ENCODE measurements around the gene PKD1. TPM values are rescaled to one million over a fixed set of nuclear protein-coding genes. Genes with fewer than 3 reads are reported as not detected.

The PKD1 gene
- total and polyA plus RNA-seq, 2 donors (not counting 1 experiment from before 2014, with no cell fraction given) = 100 to 116 TPM

- WGBS (ENCODE audit: insufficient coverage) = 96% methylated on average over 43 of the region's 43 CpGs
- intact Hi-C loops (cut with micrococcal nuclease) = no loop called here
- H3K27me3 Mint-ChIP-seq = no peaks in the 10 kb centered on the region
- H3K4me1 ChIP-seq (ENCODE audit: control insufficient read depth in 2 of 2, insufficient read depth in 2 of 2, low read length in 2 of 2) = no peaks in the 10 kb centered on the region
- H3K27me3 ChIP-seq (replicated peaks in 1 of 4; ENCODE audit: control extremely low read depth in 1 of 4, control insufficient read depth in 3 of 4, insufficient read depth in 4 of 4, low read length in 3 of 4) = no peaks in the 10 kb centered on the region
- H3K4me1 Mint-ChIP-seq = peaks cover 7% of the 10 kb centered on the region
- no peak overlapping the region for H3K4me3 ChIP-seq (ENCODE audit: control extremely low read depth in 1 of 5, extremely low read depth in 1 of 5, insufficient read depth in 1 of 5, low read depth in 2 of 5, low read length in 4 of 5)
- no peak overlapping the region for H3K9ac ChIP-seq (ENCODE audit: low read length)
- DNase-seq = no peak
- no peaks in the 10 kb centered on the region for H3K9me3 Mint-ChIP-seq (ENCODE audit: insufficient read depth)
- no peak for ATAC-seq (ENCODE audit: low read depth)
- H4K20me1 ChIP-seq (ENCODE audit: control insufficient read depth, insufficient read depth, low read length, poor library complexity, severe bottlenecking) = no peaks in the 10 kb centered on the region
- no peak overlapping the region for H3K27ac Mint-ChIP-seq
- peaks cover 0 to 9% of the 10 kb centered on the region in 2 experiments for H3K36me3 ChIP-seq (replicated peaks in 1 of 2; ENCODE audit: control extremely low read depth in 1 of 2, control insufficient read depth in 1 of 2, extremely low read depth in 1 of 2, insufficient read depth in 2 of 2, low read length in 1 of 2)
- no peaks in the 10 kb centered on the region for H3K79me2 ChIP-seq (ENCODE audit: control insufficient read depth, insufficient read depth, low read length)
- CTCF ChIA-PET = no interaction called here
- no peak overlapping the region for H3K4me2 ChIP-seq (replicated peaks; ENCODE audit: low read depth, low read length, poor library complexity, severe bottlenecking)
- no peak overlapping the region for H2AFZ ChIP-seq (ENCODE audit: insufficient read depth, low read depth, low read length, poor library complexity, severe bottlenecking)
- TF ChIP-seq CTCF (IDR thresholded peaks at IDR 0.05) = no peak
- no peak for TF ChIP-seq EZH2 (IDR thresholded peaks at IDR 0.05; ENCODE audit: borderline replicate concordance, insufficient read depth, low read depth, low read length, poor library complexity, severe bottlenecking)
- H3K27ac ChIP-seq (ENCODE audit: low read length in 2 of 2) = no peak overlapping the region
- no peaks in the 10 kb centered on the region for H3K9me3 ChIP-seq (ENCODE audit: control extremely low read depth in 1 of 3, control insufficient read depth in 2 of 3, insufficient read depth in 1 of 3, low read length in 2 of 3)
- no peak overlapping the region for H3K4me3 Mint-ChIP-seq
- POLR2A ChIA-PET = no interaction called here
These were observed 44.8 kb upstream of the PKD1 start for GRCh38 chr16:2180461-2180860.

GRCh38 chr16:2179576-2179975, 43.9 kb upstream of the PKD1 start:
- Histone ChIP-seq H3K4me2 (replicated peaks; ENCODE audit: low read depth, low read length, poor library complexity, severe bottlenecking) (no peak overlapping the region), H3K27me3 (replicated peaks in 1 of 4; ENCODE audit: control extremely low read depth in 1 of 4, control insufficient read depth in 3 of 4, insufficient read depth in 4 of 4, low read length in 3 of 4) (no peaks in the 10 kb centered on the region), H3K27ac (ENCODE audit: low read length in 2 of 2) (no peak overlapping the region), H3K9me3 (ENCODE audit: control extremely low read depth in 1 of 3, control insufficient read depth in 2 of 3, insufficient read depth in 1 of 3, low read length in 2 of 3) (no peaks in the 10 kb centered on the region), H3K36me3 (replicated peaks in 1 of 2; ENCODE audit: control extremely low read depth in 1 of 2, control insufficient read depth in 1 of 2, extremely low read depth in 1 of 2, insufficient read depth in 2 of 2, low read length in 1 of 2) (peaks cover 0 to 14% of the 10 kb centered on the region in 2 experiments), H3K4me3 (ENCODE audit: control extremely low read depth in 1 of 5, extremely low read depth in 1 of 5, insufficient read depth in 1 of 5, low read depth in 2 of 5, low read length in 4 of 5) (no peak overlapping the region), H3K9ac (ENCODE audit: low read length) (no peak overlapping the region), H3K4me1 (ENCODE audit: control insufficient read depth in 2 of 2, insufficient read depth in 2 of 2, low read length in 2 of 2) (no peaks in the 10 kb centered on the region), H3K79me2 (ENCODE audit: control insufficient read depth, insufficient read depth, low read length) (no peaks in the 10 kb centered on the region), H2AFZ (ENCODE audit: insufficient read depth, low read depth, low read length, poor library complexity, severe bottlenecking) (no peak overlapping the region), H4K20me1 (ENCODE audit: control insufficient read depth, insufficient read depth, low read length, poor library complexity, severe bottlenecking) (no peaks in the 10 kb centered on the region)
- H3K27me3 Mint-ChIP-seq = no peaks in the 10 kb centered on the region
- H3K9me3 Mint-ChIP-seq (ENCODE audit: insufficient read depth) = no peaks in the 10 kb centered on the region
- intact Hi-C loops (cut with micrococcal nuclease) = no loop called here
- TF ChIP-seq CTCF (IDR thresholded peaks at IDR 0.05) = no peak
- TF ChIP-seq EZH2 (IDR thresholded peaks at IDR 0.05; ENCODE audit: borderline replicate concordance, insufficient read depth, low read depth, low read length, poor library complexity, severe bottlenecking) = no peak
- peaks cover 7% of the 10 kb centered on the region for H3K4me1 Mint-ChIP-seq
- POLR2A ChIA-PET = no interaction called here
- no peak for ATAC-seq (ENCODE audit: low read depth)
- H3K4me3 Mint-ChIP-seq = no peak overlapping the region
- CTCF ChIA-PET = no interaction called here
- H3K27ac Mint-ChIP-seq = no peak overlapping the region
- DNase-seq = no peak
- WGBS (ENCODE audit: insufficient coverage) = 98% methylated on average over 31 of the region's 31 CpGs

All from B cell (primary cell).